WTC11 (cell line): ENCODE data around the gene SCAANT1.

ENCODE experiments used
- ATF1 ChIP-seq: sonication (generic); formaldehyde crosslinking; IDR thresholded peaks from 2 replicates; pipeline ENCODE4 v1.8.1; 2023; ENCODE audit warnings: mild to moderate bottlenecking, moderate library complexity, missing genetic modification reagents
- E2F4 ChIP-seq: sonication (generic); formaldehyde crosslinking; IDR thresholded peaks from 2 replicates; pipeline ENCODE4 v1.8.1; 2022; ENCODE audit warnings: low read depth, mild to moderate bottlenecking, moderate library complexity, missing genetic modification reagents, borderline replicate concordance
- E2F5 ChIP-seq: sonication (generic); formaldehyde crosslinking; IDR thresholded peaks from 2 replicates; pipeline ENCODE4 v1.8.1; 2022; ENCODE audit warnings: mild to moderate bottlenecking, moderate library complexity, missing genetic modification reagents
- MXD4 ChIP-seq: fragments of 250-450 bp; sonication (Bioruptor Pico); IDR thresholded peaks from 2 replicates; pipeline ENCODE4 v1.8.0; 2021; ENCODE audit warnings: mild to moderate bottlenecking, moderate library complexity, borderline replicate concordance
- NR2C2 ChIP-seq: sonication (generic); formaldehyde crosslinking; IDR thresholded peaks from 2 replicates; pipeline ENCODE4 v1.8.0; 2022; ENCODE audit warnings: mild to moderate bottlenecking, missing genetic modification reagents
- TP53 ChIP-seq: sonication (generic); formaldehyde crosslinking; IDR thresholded peaks from 2 replicates; pipeline ENCODE4 v1.8.1; 2023; ENCODE audit warnings: mild to moderate bottlenecking, missing genetic modification reagents
- USF1 ChIP-seq: sonication (generic); formaldehyde crosslinking; IDR thresholded peaks from 2 replicates; pipeline ENCODE4 v1.8.0; 2022; ENCODE audit warnings: mild to moderate bottlenecking, missing genetic modification reagents
- ZNF121 ChIP-seq: sonication (generic); formaldehyde crosslinking; IDR thresholded peaks from 2 replicates; pipeline ENCODE4 v1.8.0; 2023; ENCODE audit warnings: missing genetic modification reagents
- TF ChIP-seq, protein P1 (sequence below): fragments of 200-600 bp; IDR thresholded peaks from 2 replicates; pipeline ENCODE4 v1.8.0; 2022; ENCODE audit warnings: antibody characterized with exemption

GRCh38 chr3:63912768-63913588, 795 bp upstream of the SCAANT1 start:
- TF ChIP-seq, protein P1, sequence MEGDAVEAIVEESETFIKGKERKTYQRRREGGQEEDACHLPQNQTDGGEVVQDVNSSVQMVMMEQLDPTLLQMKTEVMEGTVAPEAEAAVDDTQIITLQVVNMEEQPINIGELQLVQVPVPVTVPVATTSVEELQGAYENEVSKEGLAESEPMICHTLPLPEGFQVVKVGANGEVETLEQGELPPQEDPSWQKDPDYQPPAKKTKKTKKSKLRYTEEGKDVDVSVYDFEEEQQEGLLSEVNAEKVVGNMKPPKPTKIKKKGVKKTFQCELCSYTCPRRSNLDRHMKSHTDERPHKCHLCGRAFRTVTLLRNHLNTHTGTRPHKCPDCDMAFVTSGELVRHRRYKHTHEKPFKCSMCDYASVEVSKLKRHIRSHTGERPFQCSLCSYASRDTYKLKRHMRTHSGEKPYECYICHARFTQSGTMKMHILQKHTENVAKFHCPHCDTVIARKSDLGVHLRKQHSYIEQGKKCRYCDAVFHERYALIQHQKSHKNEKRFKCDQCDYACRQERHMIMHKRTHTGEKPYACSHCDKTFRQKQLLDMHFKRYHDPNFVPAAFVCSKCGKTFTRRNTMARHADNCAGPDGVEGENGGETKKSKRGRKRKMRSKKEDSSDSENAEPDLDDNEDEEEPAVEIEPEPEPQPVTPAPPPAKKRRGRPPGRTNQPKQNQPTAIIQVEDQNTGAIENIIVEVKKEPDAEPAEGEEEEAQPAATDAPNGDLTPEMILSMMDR = no peak
- TF ChIP-seq NR2C2 (CRISPR knock-in tag) (no peak), ZNF121 (CRISPR knock-in tag) (no peak), MXD4 (CRISPR knock-in tag) (no peak), E2F5 (CRISPR knock-in tag) (no peak), ATF1 (CRISPR knock-in tag) (no peak), TP53 (CRISPR knock-in tag) (no peak), USF1 (CRISPR knock-in tag) (no peak), E2F4 (no peak)
